Measurements from ENCODE around the gene PRPF6.

PRPF6 gene

GRCh38 chr20:63942250-63942951, 38.5 kb upstream of the PRPF6 start:
- peak overlapping the region in 1 of 2 donors; percentile 46 for H3K4me3 Mint-ChIP-seq
- H3K27me3 Mint-ChIP-seq = no peaks in the 10 kb centered on the region
- peaks cover 16 to 23% of the 10 kb centered on the region in 2 donors for H3K4me1 Mint-ChIP-seq
- no peak for ATAC-seq (replicated peaks)
- peak overlapping the region; percentile 81 for H3K27ac Mint-ChIP-seq
- DNase-seq = no peak
- peaks cover 0 to 1% of the 10 kb centered on the region in 2 donors for H3K9me3 Mint-ChIP-seq
- H3K36me3 Mint-ChIP-seq = peaks cover 20 to 42% of the 10 kb centered on the region in 2 donors

DNA sequence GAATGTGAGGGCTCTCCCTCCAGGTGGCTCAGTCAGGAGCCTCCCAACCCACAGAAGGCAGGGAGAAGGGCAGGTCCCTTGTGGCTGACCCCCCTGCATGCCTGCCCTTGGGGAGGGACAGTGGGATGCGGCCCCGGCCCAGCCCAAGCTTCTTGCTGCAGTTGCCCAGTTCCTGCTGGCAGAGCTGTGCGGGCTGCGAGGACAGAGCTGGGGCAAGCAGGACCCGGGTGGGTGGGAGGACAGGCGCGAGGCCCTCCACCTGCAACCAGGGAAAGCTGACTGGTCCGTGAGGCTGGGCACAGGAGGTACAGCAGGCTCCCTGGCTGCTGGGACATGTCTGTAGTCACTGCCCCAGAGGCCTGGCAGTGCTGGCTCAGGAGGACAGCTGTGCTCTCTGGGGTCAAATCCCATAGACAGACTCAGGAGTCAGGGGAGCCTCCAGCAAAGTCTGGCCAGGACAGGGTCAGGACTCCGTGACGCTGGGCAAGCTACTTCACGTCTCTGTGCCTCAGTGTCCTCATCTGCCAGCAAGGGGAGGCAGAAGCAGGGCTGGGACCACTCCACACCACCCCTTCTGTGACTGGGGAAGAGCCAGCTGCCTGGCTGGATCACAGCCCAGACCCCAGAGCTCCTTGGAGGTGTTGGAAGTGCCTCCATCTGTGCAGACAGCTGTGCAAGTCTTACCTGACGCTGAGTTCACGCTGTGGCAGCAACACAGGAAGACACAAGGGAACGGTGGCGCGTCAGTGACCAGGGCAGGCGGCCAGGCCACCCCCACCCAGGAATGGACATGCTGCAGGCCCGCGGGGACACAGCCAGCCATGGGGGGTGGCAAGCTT, 37.7 kb upstream of the PRPF6 start:
- Mint-ChIP-seq H3K27me3 (no peaks in the 10 kb centered on the region), H3K9me3 (peaks cover 0 to 1% of the 10 kb centered on the region in 2 donors), H3K4me3 (no peak overlapping the region), H3K4me1 (peaks cover 23 to 31% of the 10 kb centered on the region in 2 donors), H3K27ac (peak overlapping the region; percentile 37), H3K36me3 (peaks cover 27 to 43% of the 10 kb centered on the region in 2 donors)
- ATAC-seq (replicated peaks) (no peak), DNase-seq (no peak)

DNA sequence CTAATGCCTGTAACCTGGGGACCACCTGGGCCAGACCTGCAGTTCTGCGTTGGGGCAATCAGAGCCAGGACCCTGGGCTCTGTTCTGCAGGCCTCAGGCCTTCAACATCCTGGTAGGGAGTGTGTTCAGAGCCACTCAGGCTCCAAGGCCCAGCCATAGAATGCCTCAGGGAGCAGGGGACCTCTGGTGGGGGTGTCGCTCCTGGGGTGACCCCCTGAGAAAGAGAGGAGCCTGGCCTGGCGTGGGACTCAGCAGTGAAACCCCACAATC, 37.2 kb upstream of the PRPF6 start:
- Mint-ChIP-seq H3K27ac (peak overlapping the region; percentile 37), H3K36me3 (peaks cover 29 to 49% of the 10 kb centered on the region in 2 donors), H3K4me1 (peaks cover 28 to 37% of the 10 kb centered on the region in 2 donors), H3K9me3 (peaks cover 0 to 1% of the 10 kb centered on the region in 2 donors), H3K4me3 (no peak overlapping the region), H3K27me3 (no peaks in the 10 kb centered on the region)
- ATAC-seq (replicated peaks) = no peak
- no peak for DNase-seq

DNA sequence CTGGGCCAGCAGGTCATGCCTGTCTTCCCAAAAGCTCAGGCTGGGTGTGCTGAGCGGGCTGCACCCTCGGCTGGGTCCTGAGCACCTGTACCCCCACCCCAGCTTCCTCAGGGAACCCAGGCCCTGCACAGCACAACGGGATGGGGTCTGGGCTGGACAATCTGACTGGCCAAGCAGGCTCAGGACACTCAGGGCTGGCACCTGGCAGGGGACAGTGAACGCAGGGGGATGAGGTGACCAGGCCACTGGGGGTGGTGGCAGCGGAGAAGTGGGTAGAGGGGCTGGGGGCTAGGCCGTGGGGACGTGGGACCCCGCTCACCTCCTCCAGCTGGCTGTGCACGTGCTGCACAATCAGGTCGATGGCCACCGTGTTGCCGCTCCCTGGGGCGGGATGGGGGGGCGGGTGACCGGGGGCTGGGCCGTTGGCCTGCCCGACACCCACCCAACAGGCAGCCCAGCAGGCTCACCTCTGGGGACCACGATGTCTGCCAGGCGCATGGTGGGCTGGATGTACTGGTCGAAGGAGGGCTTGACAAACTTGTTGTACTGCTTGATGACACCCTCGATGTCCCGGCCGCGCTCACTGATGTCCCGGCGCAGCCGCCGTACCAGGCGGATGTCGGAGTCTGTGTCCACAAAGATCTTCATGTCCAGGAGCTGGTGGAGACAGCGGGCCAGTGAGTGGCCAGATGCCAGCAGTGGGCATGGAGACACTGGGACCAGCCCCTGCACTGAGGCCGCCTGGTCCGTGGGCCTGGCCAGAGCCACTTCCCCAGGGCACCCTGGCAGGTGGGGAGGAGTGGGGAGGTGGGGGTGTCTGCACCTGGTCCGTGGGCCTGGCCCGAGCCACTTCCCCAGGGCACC, 36.6 kb upstream of the PRPF6 start:
- H3K36me3 Mint-ChIP-seq = peaks cover 29 to 50% of the 10 kb centered on the region in 2 donors
- H3K27ac Mint-ChIP-seq = peak overlapping the region; percentile 37
- peaks cover 34 to 42% of the 10 kb centered on the region in 2 donors for H3K4me1 Mint-ChIP-seq
- no peak overlapping the region for H3K4me3 Mint-ChIP-seq
- H3K9me3 Mint-ChIP-seq = peaks cover 0 to 1% of the 10 kb centered on the region in 2 donors
- DNase-seq = no peak
- no peaks in the 10 kb centered on the region for H3K27me3 Mint-ChIP-seq
- no peak for ATAC-seq (replicated peaks)

DNA sequence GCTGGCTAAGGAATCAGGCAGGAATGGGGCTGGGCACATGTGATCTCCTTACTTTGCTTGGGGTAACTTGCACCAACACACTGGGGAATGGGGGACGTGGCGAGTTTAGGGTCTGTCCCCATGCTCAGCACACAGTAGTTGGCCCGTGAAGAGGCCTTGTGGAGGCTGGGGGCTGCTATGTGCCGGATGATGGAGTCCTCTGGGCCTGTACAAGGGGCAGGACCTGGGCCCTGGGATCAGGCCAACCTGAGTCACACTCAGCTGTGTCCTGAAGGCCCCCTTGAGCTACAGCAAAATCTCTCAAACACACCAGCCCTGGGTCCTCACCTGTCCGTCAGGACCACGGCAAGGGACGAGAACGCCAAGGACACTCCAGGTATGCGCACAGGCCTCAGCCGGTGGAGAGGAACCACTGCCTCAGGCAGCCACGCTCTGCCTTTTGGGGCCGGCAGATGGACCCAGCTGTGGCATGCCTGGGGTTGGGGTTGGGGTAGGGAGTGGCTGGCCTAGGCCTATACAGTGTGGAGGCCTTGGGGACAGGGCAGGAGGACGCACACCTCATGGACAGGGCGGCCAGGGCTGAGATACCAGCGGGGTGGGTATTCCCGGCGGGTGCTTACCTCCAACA, 35.8 kb upstream of the PRPF6 start:
- peaks cover 0 to 1% of the 10 kb centered on the region in 2 donors for H3K9me3 Mint-ChIP-seq
- peak overlapping the region; percentile 37 for H3K27ac Mint-ChIP-seq
- H3K36me3 Mint-ChIP-seq = peaks cover 27 to 46% of the 10 kb centered on the region in 2 donors
- ATAC-seq (replicated peaks) = no peak
- no peak overlapping the region for H3K4me3 Mint-ChIP-seq
- H3K27me3 Mint-ChIP-seq = no peaks in the 10 kb centered on the region
- H3K4me1 Mint-ChIP-seq = peaks cover 40 to 50% of the 10 kb centered on the region in 2 donors
- no peak for DNase-seq

DNA sequence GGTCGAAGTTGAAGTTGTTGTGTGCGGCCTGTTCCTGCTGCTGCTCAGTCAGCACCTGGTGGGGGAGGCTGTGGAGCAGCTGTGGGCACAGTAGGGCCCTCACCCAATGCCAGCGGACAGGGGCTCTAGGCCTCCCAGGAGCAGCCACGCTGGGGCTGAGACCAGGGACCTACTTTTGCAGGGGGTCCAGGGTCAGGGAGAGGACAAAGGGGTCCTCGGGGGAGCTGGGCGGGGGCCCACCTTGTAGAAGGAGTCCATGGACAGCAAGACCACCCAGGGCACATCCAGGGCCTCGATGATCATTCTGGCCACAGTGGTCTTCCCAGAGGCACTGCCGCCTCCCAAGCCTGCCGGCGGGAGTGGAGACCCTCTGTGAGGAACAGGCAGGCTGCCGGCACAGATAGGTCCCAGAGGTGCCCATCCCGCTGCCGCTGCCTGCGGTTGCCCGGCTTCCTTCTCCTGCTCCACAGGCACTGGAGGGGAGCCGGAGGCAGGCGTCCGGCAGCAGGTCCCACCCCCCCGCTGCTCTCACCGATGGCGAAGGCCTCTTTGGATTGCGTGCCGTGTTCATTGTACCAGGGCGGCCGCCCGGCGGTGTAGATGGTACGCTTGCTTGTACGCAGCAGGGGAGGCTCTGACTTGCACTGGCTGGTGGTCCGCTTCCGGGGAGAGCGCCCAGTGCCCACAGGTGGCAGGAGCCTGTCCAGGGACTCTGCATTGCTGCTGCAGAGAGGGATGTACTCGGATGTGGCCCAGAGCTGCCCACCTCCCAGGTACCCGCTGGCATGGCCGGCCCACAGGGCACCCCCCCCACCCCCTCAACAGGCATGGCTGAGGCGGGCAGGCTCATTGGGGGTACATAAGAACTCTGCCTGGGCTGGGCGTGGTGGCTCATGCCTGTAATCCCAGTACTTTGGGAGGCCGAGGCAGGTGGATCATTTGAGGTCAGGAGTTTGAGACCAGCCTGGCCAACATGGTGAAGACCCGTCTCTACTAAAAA, 34.7 kb upstream of the PRPF6 start:
- no peak overlapping the region for H3K4me3 Mint-ChIP-seq
- no peaks in the 10 kb centered on the region for H3K27me3 Mint-ChIP-seq
- peak overlapping the region; percentile 37 for H3K27ac Mint-ChIP-seq
- peaks cover 38 to 48% of the 10 kb centered on the region in 2 donors for H3K4me1 Mint-ChIP-seq
- peaks cover 0 to 1% of the 10 kb centered on the region in 2 donors for H3K9me3 Mint-ChIP-seq
- peaks cover 18 to 35% of the 10 kb centered on the region in 2 donors for H3K36me3 Mint-ChIP-seq
- ATAC-seq (replicated peaks) (no peak), DNase-seq (no peak)

GRCh38 chr20:63946986-63947637, 33.8 kb upstream of the PRPF6 start:
- Mint-ChIP-seq H3K27ac (peak overlapping the region; percentile 91), H3K4me3 (peak overlapping the region; percentile 18 to 85), H3K27me3 (no peaks in the 10 kb centered on the region), H3K36me3 (peaks cover 16 to 31% of the 10 kb centered on the region in 2 donors), H3K9me3 (peaks cover 0 to 1% of the 10 kb centered on the region in 2 donors), H3K4me1 (peaks cover 41 to 50% of the 10 kb centered on the region in 2 donors)
- no peak for DNase-seq
- peak; percentile 1 to 2 for ATAC-seq (replicated peaks)

DNA sequence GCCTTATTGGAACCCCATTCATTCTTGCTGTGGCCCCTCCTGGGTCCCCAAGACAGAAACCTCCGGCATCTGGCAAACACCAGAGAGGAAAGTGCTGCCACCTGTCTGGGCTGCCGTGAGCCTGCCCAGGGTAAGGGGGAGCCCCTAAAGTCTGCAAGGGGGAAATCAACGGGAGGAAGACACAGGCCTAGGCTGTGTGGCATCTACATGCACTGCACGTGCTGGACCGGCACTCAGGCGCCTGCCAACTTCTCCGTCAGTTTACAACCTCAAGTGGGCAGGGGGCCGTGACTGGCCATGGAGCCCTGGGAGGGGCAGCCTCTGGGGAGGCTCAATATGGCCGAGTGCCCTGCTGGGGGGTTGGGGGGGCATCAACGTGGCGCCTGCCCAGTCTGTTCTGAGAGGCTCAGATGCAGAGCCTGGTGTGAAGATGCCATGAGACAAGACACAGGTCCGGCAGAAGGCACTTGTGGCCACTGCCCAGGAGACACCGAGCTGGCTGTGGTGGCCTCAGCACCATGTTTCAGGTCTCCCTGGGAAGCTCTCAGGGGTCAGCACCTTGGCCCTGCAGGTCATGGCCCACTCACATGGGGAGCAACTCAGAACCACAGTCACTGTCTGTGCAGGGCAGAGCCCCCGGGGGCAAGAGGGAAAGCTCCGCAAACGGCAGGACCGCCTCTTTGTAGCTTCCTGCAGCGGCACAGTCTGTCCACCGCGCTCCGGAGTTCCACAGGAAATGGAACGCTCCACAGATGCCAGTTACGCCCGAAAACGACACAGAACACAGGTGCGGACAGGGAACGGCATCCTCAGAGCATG, 33.1 kb upstream of the PRPF6 start:
- Mint-ChIP-seq H3K27ac (peak overlapping the region; percentile 91), H3K4me3 (peak overlapping the region; percentile 75 to 85), H3K9me3 (no peaks in the 10 kb centered on the region), H3K36me3 (peaks cover 15 to 27% of the 10 kb centered on the region in 2 donors), H3K4me1 (peaks cover 38 to 52% of the 10 kb centered on the region in 2 donors), H3K27me3 (no peaks in the 10 kb centered on the region)
- peak; percentile 75 to 77 for ATAC-seq (replicated peaks)
- no peak for DNase-seq

- Mint-ChIP-seq H3K27me3 (no peaks in the 10 kb centered on the region), H3K9me3 (no peaks in the 10 kb centered on the region), H3K27ac (peak overlapping the region; percentile 51), H3K4me1 (peaks cover 53 to 78% of the 10 kb centered on the region in 2 donors), H3K36me3 (peaks cover 10 to 23% of the 10 kb centered on the region in 2 donors), H3K4me3 (no peak overlapping the region)
- no peak for DNase-seq
- ATAC-seq (replicated peaks) = no peak
These were observed 30.1 kb upstream of the PRPF6 start for GRCh38 chr20:63950701-63951397.

DNA sequence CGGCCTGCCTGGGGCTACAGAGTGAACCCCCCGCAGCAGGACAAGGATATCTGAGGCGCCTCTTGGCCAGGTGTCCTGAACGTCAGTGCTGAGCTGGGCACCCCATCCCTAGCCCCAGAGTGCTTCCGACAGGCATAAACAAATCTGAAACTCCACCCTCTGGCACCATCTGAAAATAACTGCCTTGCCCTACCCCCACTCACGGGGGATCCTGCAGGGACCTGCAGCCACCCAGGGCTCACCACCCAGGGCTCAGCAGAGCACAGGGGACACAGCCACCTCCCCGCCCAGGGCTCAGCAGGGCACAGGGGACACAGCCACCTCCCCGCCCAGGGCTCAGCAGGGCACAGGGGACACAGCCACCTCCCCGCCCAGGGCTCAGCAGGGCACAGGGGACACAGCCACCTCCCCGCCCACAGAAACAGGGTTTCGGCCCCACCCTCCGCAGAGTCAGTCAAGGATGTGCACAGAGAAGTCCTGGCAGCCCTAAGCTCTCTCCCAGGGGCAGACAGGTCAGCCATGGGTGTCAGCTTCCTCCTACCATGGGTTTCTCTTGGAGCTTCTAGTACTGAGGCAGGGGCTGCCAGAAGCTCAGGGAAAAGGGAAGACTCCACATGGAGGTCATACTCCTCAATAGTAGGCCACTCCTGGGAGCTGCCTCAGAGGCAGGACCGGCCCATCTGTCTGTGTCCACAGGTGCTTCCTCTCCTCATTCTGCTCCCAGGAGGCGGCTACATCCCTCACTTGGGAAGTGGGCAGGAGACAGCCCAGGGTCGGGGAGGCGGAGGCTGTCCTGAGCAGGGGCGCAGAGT, 29.3 kb upstream of the PRPF6 start:
- no peaks in the 10 kb centered on the region for H3K27me3 Mint-ChIP-seq
- no peak for DNase-seq
- H3K9me3 Mint-ChIP-seq = no peaks in the 10 kb centered on the region
- peaks cover 53 to 78% of the 10 kb centered on the region in 2 donors for H3K4me1 Mint-ChIP-seq
- no peak overlapping the region for H3K4me3 Mint-ChIP-seq
- H3K27ac Mint-ChIP-seq = peak overlapping the region; percentile 51
- no peak for ATAC-seq (replicated peaks)
- peaks cover 10 to 23% of the 10 kb centered on the region in 2 donors for H3K36me3 Mint-ChIP-seq

GRCh38 chr20:63952210-63952535, 28.8 kb upstream of the PRPF6 start:
- Mint-ChIP-seq H3K4me3 (no peak overlapping the region), H3K4me1 (peaks cover 51 to 77% of the 10 kb centered on the region in 2 donors), H3K36me3 (peaks cover 10 to 23% of the 10 kb centered on the region in 2 donors), H3K9me3 (no peaks in the 10 kb centered on the region), H3K27ac (no peak overlapping the region), H3K27me3 (no peaks in the 10 kb centered on the region)
- no peak for ATAC-seq (replicated peaks)
- DNase-seq = no peak
